GM12892 (cell line): ENCODE measurements around the gene SNCA.

Experiments used
- POLR2A ChIP-seq: IDR thresholded peaks from 2 replicates; pipeline ENCODE4 v1.6.1; 2011; ENCODE audit warnings: low read depth, low read length, control low read depth
- TAF1 ChIP-seq: IDR thresholded peaks from 2 replicates; pipeline ENCODE4 v1.6.1; 2011; ENCODE audit warnings: low read depth, mild to moderate bottlenecking, control low read depth, low read length, borderline replicate concordance

DNA sequence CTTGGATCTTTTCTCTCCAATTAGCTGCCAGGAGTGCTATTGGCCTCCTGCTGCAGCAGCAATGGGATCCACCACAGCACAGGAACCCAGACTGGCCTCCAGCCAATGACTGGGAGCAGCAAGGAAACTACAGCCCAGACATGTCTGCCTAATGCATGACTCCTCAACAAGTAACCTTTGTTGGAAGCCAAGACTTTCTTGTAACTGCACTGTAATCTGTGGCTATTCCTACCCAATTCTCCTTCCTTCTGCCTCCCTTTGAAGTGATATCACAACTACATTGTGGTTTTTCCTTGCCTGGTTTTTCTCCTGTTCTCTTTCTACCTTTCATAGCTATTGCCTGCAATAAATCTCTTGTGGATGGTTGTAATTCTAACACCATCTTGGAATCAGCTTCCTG, 39.8 kb downstream of the SNCA start:
- no peak for TF ChIP-seq POLR2A
- no peak for TF ChIP-seq TAF1
